Caki2 (cell line): ENCODE results near the gene GMPR2. TPM values are rescaled to one million over a fixed set of nuclear protein-coding genes. Genes with fewer than 3 reads are reported as not detected.
"Not testable (repeated sequence)": the region's sequence is repeated elsewhere in the genome, so short reads cannot be mapped to it uniquely, and the experiment has no call there.

Experiments
- DNase-seq: peaks from one replicate; pipeline ENCODE4 v3.0.0-alpha.2; 2015; ENCODE audit warnings: low read depth
- in situ Hi-C: cut with HindIII; loops from 2 replicates; pipeline ENCODE4 v1.10.0; 2016; ENCODE audit warnings: low sequenced_read_pairs, low pct_unique_long_range_greater_than_20kb, mixed read lengths
- total RNA-seq: library from RNA; depleted of rRNA; stranded (reverse); fragments of >200 nt; shearing (Covaris generic); gene quantifications from 2 replicates; pipeline ENCODE4 v1.2.3, GENCODE V29; 2014; ENCODE audit warnings: low replicate concordance

GMPR2 gene
- total RNA-seq, 1 experiment from 2014 or later: 57.8 TPM

DNA sequence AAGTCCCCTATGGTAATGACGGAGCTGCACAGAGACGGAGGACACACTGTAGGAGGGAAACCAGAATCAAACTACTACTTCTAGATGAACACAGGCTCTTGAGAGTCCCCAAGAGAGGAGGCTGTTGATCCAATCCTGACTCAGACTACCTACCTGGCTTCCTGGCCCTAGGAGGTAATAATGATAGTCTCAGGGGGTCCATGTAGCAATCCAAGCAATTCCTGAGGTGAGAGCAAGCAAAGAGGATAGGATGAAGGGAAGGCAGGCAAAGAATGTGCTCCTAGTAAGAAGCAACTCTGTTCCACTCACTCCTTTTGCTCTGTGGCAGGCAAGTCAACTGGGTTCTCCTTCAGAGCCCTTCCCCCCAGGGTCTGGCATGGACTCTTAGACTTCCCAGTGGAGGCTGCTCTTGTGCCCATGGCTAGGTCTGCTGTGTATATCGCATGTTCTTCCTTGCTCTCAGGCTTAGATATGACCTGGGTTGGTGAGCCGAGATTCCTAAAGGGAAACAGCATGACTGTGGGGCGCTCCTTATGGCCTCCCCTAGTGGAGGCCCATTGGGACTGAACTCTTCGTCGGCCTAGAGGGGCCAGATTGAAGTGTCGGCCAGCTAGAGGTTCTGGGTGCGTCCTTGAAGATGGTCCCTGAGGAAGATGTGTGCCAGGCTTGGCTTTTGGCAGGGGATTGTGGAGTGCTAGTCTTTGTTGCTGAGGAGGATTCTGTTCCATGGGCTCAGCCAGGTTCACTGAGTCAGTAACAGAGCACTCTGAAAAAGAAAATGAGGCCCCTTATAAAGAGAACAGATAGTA, 7.6 kb downstream of the GMPR2 start:
- DNase-seq: no peak
- in situ Hi-C loops: no loop called here

DNA sequence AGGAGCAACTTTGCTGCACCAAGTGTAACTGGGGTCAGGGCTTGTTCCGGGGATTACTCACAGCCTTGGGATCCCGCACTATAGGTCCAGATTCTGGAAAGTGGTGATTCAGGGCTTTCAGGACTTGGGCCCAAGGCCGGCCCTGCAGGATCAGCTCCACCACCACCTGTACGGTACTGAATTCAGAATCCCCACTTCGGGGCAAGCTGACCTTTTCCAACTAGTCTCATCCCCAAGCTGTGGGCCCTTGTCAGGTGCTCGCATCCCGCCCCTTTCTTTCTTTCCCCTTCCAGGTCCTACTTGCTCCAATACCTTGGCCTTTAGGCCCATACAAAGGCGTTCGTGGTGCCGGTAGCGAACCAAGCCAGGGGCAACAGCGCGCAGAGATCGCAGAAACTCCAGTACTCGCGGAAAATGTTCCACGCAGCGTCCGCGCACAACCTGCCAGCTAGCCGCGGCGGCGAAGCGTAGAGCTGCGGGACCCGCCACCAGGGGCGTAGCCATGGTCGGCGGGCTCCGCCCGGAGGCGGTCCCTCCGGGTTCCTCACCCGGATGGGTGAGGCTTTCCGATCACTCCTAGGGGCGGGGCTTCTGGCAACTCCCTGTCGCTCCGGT, 9.2 kb downstream of the GMPR2 start:
- in situ Hi-C loops: no loop called here
- DNase-seq: peak; percentile 93

DNA sequence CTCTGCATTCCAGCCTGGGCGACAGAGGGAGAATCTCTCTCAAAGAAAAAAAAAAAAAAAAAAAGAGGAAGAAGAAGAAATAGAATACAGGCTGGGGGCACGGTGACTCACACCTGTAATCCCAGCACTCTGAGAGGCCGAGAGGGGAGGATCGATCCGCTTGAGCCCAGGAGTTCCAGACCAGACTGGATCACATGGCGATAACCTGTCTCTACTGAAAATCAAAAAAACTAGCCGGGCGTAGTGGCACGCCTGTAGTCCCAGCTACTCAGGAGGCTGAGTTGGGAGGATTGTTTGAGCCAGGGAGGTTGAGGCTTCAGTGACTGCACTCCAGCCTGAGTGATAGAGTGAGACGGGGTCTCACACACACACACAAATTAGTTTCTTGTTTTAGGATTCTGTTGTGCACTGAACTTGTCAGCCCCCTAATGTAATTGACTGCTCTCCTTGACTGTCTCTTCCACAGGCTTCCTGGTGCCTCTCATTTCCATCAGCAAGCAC, 10.7 kb downstream of the GMPR2 start:
- in situ Hi-C loops: no loop called here
- no peak for DNase-seq

DNA sequence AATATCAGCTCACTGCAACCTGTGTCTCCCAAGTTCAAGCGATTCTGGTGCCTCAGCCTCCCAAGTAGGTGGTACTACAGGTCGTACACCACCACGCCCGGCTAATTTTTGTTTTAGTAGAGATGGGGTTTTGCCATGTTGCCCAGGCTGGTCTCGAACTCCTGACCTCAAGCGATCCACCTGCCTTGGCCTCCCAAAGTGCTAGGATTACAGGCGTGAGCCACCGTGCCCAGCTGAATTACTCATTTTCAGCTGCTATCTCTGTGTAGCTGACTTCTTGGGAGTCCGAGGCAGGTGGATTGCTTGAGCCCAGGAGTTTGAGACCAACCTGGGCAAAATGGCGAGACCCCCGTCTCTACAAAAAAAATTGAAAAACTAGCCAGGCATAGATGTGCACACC, 12.6 kb downstream of the GMPR2 start:
- in situ Hi-C loops, DNase-seq: not testable (repeated sequence)

DNA sequence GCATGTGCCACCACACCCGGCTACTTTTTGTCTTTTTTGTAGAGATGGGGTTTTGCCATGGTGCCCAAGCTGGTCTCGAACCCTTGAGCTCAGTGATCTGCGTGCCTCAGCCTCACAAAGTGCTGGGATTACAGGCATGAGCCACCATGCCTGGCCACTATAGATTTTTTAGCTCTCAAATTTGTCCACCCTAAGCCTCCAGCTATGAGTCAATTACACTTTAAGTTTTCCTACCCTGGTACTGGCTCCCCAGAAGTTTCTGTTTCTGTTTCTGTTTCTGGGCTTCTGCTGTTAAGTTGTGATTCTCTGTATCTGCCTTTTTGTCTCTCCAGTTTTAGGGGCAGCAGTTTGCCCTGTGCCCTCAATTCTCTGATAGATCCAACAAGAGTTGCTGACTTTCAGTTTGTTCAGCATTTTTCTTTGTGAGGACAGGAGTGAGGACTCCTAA, 14.1 kb downstream of the GMPR2 start:
- DNase-seq: no peak
- in situ Hi-C loops: no loop called here

DNA sequence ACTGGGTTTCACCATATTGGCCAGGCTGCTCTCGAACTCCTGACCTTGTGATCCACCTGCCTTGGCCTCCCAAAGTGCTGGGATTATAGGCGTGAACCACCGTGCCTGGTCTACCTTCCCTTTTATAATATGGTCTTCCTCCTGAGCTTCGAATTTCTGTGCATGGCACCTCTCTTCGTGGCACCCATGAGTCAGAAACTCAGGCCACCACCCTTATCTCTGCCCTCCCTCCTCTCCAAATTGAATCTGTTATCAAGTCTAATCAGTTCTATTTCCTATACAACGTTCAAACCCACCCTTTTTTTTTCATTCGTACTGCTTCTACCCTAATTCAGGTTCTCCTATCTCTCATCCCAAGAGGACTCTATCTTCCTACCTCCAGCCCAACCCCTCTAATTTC, 14.7 kb downstream of the GMPR2 start:
- DNase-seq: no peak
- in situ Hi-C loops: no loop called here

DNA sequence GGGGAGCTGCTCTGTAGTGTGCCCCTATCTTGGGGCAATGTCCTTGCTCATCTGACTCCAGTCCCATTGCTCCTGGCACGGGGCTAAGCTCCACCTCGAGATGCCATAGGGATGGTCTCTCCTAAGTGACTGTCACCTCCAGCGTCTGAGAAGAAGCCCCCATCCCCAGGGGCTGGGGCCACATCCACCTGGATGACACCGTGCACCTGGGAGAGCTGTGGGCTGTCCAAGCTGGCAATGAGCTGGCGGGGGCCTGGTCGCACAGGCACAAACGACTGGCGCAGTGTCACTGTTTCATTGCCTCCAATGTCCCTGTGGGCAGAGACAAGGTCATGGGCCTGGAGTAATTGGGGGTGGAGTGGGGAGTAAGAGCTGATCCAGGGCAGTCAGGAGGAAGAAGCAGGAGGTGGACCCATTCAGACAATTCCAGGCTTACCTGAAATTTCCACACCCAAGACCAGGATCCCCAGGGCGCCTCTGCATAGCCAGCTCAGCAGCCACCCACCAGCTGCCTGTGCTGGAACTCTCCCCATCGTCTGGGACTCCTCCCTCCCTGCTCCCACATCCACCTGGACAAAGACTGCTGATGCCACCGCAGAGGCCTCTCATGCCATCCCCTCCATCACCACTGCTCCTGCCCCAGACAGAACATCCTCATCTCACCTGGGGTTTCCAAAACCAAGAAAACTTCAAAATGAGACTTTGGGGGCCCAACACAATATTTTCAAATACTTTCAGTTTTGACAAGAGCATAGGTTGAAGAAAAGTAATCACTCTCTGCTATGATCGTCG, 16.7 kb downstream of the GMPR2 start:
- in situ Hi-C loops: no loop called here

DNA sequence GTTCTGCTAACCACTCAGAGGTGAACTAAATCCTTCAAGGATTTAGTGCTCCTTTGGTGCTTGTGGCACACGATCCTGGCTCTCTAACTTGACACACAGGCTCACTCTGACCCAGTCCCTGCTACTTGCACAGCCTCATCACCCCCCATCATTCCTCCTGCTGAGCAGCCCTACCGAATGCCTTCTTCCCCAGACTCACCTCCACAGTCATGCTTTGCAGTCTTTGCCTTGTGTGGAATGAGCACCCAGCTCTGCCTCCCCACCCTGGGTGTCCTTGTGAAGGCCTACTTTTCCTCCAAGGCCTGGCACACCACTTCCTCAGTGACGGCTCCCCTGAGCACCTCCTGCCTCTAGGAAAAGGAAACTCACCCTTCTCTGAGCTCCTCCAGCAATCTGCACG, 17.6 kb downstream of the GMPR2 start:
- no peak for DNase-seq
- in situ Hi-C loops: no loop called here

More for the DNA sequence above, 16.7 kb downstream of the GMPR2 start:
- DNase-seq: no peak

DNA sequence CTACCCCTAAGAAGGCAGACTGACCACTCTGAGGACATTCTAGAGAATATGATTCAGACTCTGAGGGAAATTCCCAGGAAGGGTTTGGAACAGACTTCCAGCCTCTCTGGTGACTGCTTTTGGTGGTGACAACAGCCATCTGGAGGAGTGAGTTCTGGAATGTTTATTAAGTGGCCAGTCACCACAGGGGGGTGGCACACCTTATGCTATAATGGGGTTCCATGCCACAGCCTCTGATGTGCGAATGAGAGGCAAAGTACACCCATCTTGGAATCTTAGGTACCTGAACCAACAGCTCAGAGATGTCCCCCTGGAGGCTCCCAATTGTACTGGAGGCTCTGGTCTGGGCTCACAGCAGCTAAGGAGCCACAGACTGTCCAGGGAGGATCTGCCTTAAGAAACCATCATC, 19.2 kb downstream of the GMPR2 start:
- no peak for DNase-seq
- in situ Hi-C loops: no loop called here

DNA sequence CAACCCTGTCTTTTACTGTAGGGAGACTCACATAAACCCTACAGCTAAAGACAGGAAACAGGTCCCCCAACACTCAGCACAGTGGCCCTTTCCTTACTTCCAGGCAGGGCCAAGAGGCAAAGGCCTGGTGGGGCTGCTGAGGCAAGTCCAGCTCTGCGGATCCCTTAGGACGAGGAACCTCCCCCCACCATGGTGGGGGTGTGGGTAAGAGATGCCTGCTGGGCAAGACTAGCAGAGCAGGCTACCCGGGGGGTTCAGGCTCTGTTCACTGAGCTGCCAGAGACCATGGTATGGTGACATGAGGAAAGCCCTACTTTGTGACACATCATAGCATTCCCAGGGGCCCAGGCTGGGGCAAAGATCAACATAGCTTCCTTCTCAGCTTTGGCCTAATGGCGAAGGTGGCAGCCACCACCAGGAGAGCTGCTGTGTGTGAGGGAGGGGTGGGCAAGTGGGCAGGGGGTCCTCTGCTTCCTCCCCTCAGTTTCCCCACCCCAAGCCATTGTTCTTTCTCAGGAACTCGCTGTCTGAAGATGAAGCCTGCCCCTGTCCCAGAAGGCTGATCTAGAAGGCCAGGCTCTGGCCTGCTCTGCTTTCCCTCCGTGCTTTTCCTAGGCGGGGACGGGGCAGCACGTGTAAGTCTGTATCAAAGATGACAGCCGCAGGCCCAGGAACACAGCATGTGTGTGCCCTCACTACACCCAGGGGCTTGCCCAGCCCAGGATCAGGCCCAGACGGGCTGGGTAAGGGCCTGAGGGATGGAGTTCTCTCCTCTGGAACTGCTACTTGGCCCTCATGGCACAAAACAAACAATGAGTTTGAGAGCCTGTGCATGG, 19.8 kb downstream of the GMPR2 start:
- no peak for DNase-seq
- in situ Hi-C loops: no loop called here

DNA sequence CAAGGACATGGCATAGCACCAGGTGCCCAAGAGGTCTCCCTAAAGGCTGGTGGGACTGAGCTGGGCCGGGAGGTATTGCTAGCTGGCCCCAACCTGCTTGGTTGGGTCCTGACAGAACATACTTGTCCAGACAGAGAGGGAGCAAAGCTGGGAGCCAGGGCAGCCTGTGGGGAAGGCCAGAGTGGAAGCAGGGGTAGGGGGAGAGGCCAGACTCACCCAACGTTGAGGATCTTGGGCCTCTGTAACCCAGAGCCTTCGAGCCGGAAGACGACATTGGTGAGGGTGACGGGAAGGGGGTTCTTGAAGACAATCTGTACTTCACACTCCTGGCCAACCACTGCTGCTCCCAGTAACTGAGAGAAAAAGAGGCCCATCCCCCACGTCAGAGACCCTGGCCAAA, 21.2 kb downstream of the GMPR2 start:
- in situ Hi-C loops: no loop called here
- DNase-seq: no peak

DNA sequence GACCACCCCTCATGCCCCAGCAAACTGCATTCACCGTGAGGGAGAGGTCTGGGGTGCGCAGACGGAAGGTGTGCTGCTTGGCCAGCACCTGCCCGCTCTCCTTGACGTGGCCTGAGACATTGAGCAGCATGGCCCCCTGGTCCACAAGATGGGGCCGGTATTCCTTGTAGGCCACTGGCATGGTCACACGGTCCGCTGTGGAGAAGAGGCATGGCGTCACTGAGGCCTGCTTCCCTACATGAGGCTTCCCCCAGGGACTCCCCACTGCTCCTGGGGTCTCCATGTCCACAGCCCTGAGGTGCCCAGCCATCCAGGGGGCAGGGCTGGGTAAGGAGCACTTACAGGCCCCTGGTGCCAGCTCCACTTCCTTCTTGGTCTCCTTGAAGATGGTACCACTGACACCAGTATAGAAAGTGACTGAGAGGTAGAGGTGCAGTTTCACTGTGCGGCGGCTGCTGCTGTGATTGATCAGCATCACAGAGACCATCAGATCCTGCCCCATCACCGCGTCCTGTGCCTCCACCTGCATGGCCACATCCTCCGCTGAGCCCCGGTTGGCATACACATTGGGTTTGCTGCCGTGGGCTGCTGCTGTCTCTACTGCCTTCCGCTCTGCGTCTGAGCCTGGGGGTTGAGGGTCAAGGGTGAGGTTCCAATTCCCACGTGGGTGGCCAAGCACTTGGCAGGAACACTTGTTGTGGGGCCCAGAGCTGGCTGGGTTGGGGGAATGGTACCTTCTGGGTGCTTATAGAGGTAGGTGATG, 22.1 kb downstream of the GMPR2 start:
- DNase-seq: no peak
- in situ Hi-C loops: no loop called here

DNA sequence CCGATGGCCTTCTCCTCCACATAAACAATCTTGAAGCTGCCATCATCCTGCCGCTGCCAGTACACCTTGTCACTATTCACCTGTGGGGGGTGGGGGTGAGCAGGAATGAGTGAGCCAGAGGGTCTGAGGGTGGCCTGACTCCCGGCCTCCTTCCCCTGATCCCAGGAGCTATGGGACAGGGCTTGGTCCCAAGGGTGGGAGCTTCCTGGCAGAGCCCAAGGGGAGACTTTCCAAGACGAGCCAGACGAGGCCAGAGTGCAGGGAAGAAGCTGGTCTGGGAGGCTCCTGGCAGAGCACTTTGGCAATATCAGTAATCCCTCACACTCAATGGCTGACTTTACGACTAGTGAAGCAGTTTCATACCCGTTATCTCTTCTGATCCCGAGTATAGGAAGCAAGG, 22.7 kb downstream of the GMPR2 start:
- in situ Hi-C loops: no loop called here
- DNase-seq: no peak

DNA sequence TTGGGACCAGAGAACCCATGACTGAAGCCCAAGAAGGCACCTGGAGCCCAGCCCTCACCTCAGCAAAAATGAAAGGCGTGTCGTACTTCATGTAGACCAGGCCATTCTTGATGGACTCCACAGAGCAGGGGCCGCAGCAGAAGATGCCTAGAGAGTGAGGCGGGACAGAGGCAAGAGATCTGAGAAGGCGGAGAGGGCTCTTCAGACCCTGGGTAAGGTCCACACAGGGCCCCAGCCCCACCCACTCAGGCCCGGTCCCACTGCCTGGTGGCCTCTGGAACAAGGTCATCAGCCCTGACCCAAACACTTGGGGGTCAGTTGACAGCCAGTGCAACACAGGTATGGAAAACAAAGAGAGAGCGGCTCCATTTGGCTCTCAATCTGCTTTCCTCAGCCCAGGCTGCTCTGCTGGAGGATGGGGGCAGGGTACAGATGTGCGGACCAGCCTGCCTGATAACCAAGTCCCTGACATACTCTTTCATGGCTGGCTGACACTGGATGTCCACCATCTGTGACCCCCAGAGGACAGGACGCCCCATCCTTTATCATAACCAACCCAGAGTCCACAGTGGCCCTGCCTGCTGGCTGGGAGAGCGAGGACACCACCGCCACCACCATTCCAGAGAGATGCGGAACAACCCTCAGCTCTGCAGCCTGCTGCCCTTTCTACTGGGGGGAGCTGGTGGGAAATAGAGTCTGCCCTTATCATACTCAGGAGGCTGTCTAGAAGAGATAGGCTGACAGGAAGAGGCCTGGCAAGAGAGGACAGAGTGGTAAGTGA, 23.4 kb downstream of the GMPR2 start:
- DNase-seq: no peak
- in situ Hi-C loops: no loop called here

DNA sequence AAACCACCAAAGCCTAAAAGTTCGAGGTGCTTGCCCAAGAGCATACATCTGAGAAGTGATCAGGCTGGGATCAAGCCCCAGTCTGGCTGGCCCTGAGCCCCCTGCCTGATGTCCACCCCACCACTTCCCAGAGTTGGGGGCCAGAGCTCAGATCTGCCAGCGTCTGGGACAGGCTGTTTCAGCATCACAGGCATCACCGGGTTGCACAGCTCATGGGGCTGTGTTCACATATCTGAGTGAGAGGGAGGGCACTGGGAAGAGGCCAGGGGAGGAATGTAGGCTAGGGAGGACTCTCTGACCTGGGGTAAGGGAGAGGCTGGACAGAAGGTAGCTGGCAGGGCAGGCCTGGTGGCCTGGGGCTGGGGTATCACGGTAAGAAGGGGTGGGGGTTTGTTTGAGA, 24.2 kb downstream of the GMPR2 start:
- DNase-seq: no peak
- in situ Hi-C loops: no loop called here

DNA sequence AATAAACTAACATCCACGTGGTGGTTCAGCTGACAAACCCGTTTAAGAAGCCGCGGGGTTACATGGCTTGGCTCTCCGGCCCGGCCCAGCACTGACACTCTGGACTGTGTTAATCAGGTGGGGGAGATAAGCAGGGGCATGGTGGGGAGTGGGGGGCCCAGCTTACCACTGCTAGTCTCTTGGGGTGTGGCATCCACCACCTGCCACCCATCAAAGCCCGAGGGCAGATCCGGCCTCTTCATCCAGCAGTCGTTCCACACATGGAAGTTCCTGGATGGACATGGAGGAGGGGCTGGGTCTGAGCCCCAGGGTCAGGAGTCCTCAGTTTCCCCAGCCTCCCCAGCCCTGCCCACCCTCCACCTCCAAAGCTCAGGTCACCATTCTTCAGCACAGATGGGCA, 25.4 kb downstream of the GMPR2 start:
- DNase-seq: no peak
- in situ Hi-C loops: no loop called here
